ENCODE data around the gene AANAT. TPM values are rescaled to one million over a fixed set of nuclear protein-coding genes. Genes with fewer than 3 reads are reported as not detected.

The AANAT gene
- total and polyA plus RNA-seq, 2 donors (not counting 3 experiments of a cell fraction or from before 2014, with no cell fraction given) = not detected

- H3K4me1 ChIP-seq (ENCODE audit: control insufficient read depth, extremely low read depth, insufficient read depth, low read length) = peaks cover 43% of the 10 kb centered on the region
- POLR2A ChIA-PET = interaction anchor here (0.7 kb wide), 1 partner anchor 80 kb away, joined by 5 read pairs; no protein-coding TSS in a partner anchor
These were observed 22.7 kb upstream of the AANAT start for GRCh38 chr17:76444518-76445311.

More at GRCh38 chr17:76444518-76445311, 22.7 kb upstream of the AANAT start:
- Histone ChIP-seq H3K4me2 (ENCODE audit: insufficient read depth, low read length) (no peak overlapping the region), H3K79me2 (ENCODE audit: control insufficient read depth, insufficient read depth, low read length) (peaks cover 80% of the 10 kb centered on the region), H3K9me1 (replicated peaks; ENCODE audit: control insufficient read depth, extremely low read depth, insufficient read depth, low read length) (no peaks in the 10 kb centered on the region), H2AFZ (ENCODE audit: low read depth, low read length) (no peak overlapping the region), H3K9me3 (replicated peaks; ENCODE audit: control insufficient read depth, insufficient read depth, low read length) (no peaks in the 10 kb centered on the region), H3K36me3 (ENCODE audit: control insufficient read depth in 2 of 2, extremely low read depth in 1 of 2, insufficient read depth in 2 of 2, low read length in 2 of 2) (no peaks in the 10 kb centered on the region), H4K20me1 (replicated peaks; ENCODE audit: control insufficient read depth, extremely low read depth, insufficient read depth, low read length) (no peaks in the 10 kb centered on the region), H3K27me3 (ENCODE audit: control insufficient read depth in 2 of 2, insufficient read depth in 2 of 2, low read length in 2 of 2) (no peaks in the 10 kb centered on the region), H3K27ac (ENCODE audit: insufficient read depth, low read depth, low read length) (no peak overlapping the region), H3K4me3 (replicated peaks in 1 of 3; ENCODE audit: insufficient read depth in 1 of 3, low read depth in 1 of 3, low read length in 3 of 3) (no peak overlapping the region), H3K9ac (replicated peaks; ENCODE audit: extremely low read depth, insufficient read depth, low read length) (no peak overlapping the region)
- dilution Hi-C loops (cut with MboI; ENCODE audit: extremely low pct_ligation_motif_present, low sequenced_read_pairs) (loop anchor here (25.0 kb wide), 1 partner anchor 232 kb away; no protein-coding TSS in a partner anchor), intact Hi-C loops (cut with micrococcal nuclease) (no loop called here)
- FAIRE-seq = no peak
- CTCF ChIA-PET = interaction anchor here (1.3 to 2.5 kb wide), 6 partner anchors 13 to 47 kb away, joined by 3 to 14 read pairs (median 4); no protein-coding TSS in a partner anchor
- TF ChIP-seq FOS (IDR thresholded peaks at IDR 0.05; ENCODE audit: borderline replicate concordance, insufficient read depth, low read length) (no peak), MAX (IDR thresholded peaks at IDR 0.05; ENCODE audit: insufficient read depth, insufficient read length) (no peak), CTCF (IDR thresholded peaks at IDR 0.05; ENCODE audit: extremely low read depth in 1 of 2, insufficient read depth in 1 of 2, low read depth in 1 of 2, low read length in 2 of 2) (no peak), POLR2A (IDR thresholded peaks at IDR 0.05; ENCODE audit: low read depth, low read length) (no peak), GATA2 (IDR thresholded peaks at IDR 0.05; ENCODE audit: insufficient read depth, insufficient read length, low read depth, low read length) (no peak)
- no peak for DNase-seq (ENCODE audit: low read depth, low spot score)
- BruUV-seq (replicated peaks) = no TSS peak

Data from endothelial cell of umbilical vein (primary cell).